Memory B cell (primary cell): ENCODE data around the gene EPB41L4A.

Experiments used
- ATAC-seq: fragments of 150-1000 bp; cut with Tn5 transposase; 2 replicates; pipeline ENCODE4 v1.10.0; 2021; ENCODE audit warnings: low read depth, mild to moderate bottlenecking, moderate library complexity
- DNase-seq, 2 donors: peaks; one replicate each; pipeline ENCODE4 v3.0.0; 2022; ENCODE audit warnings: low spot score in 2 of 2
- H3K27ac Mint-ChIP-seq: one replicate; pipeline ENCODE4 v1.8.0; 2022; ENCODE audit warnings: mild to moderate bottlenecking, moderate library complexity, mixed read lengths
- H3K27me3 Mint-ChIP-seq: one replicate; pipeline ENCODE4 v1.8.0; 2022; ENCODE audit warnings: mixed read lengths
- H3K36me3 Mint-ChIP-seq: one replicate; pipeline ENCODE4 v1.8.0; 2022; ENCODE audit warnings: mild to moderate bottlenecking, mixed read lengths
- H3K4me1 Mint-ChIP-seq: one replicate; pipeline ENCODE4 v1.8.0; 2022; ENCODE audit warnings: mixed read lengths
- H3K4me3 Mint-ChIP-seq: one replicate; pipeline ENCODE4 v1.8.0; 2022; ENCODE audit warnings: mild to moderate bottlenecking, moderate library complexity, mixed read lengths
- H3K9me3 Mint-ChIP-seq: one replicate; pipeline ENCODE4 v1.8.0; 2022; ENCODE audit warnings: mixed read lengths

EPB41L4A gene

DNA sequence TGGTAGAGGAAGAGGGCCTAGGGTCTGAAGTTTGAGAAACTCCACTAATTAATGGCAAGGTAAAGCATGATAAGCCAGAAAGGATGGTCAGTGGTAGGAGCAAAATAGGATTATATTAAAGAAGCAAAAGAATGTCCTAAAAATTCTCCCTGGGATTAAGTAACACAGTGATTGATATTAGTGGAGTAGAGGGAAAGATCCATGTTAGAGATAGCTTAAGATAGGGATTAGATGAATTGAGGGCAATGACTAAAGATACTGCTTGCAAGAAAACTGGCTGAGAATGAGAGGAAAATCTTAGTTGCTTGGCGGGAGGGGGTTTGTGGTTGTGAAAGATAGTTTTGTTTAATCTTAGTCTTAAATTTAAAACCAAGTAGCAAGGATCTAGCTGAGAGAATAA is 255.6 kb downstream of the EPB41L4A start:
- ATAC-seq (no peak), DNase-seq (no peak)
- Mint-ChIP-seq H3K27me3 (no peaks in the 10 kb centered on the region), H3K9me3 (no peaks in the 10 kb centered on the region), H3K27ac (peak overlapping the region; percentile 54), H3K4me3 (no peak overlapping the region), H3K4me1 (peaks cover 22% of the 10 kb centered on the region), H3K36me3 (peaks cover 24% of the 10 kb centered on the region)

DNA sequence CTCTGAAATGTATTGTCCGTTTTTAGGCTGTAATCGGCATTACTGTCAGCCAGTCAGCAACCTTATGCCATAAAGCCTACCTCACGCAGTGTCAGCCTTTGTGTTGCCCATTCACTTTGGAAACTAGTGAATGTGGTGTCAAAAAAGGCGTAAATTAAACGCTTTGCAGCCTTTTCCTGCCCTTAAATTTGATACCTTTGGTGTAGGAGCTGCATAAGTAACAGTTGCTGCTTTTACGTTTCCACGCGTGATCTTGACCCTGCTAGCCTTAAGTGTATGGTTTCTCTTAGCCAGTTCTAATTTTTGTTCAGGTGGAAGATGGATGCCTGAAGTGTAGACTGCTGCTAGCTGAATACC is 257.7 kb downstream of the EPB41L4A start:
- H3K4me1 Mint-ChIP-seq: peaks cover 21% of the 10 kb centered on the region
- peaks cover 2% of the 10 kb centered on the region for H3K9me3 Mint-ChIP-seq
- ATAC-seq (no peak), DNase-seq (no peak)
- H3K36me3 Mint-ChIP-seq: peaks cover 18% of the 10 kb centered on the region
- no peaks in the 10 kb centered on the region for H3K27me3 Mint-ChIP-seq
- H3K27ac Mint-ChIP-seq: peak overlapping the region; percentile 66
- H3K4me3 Mint-ChIP-seq: peak overlapping the region; percentile 94

DNA sequence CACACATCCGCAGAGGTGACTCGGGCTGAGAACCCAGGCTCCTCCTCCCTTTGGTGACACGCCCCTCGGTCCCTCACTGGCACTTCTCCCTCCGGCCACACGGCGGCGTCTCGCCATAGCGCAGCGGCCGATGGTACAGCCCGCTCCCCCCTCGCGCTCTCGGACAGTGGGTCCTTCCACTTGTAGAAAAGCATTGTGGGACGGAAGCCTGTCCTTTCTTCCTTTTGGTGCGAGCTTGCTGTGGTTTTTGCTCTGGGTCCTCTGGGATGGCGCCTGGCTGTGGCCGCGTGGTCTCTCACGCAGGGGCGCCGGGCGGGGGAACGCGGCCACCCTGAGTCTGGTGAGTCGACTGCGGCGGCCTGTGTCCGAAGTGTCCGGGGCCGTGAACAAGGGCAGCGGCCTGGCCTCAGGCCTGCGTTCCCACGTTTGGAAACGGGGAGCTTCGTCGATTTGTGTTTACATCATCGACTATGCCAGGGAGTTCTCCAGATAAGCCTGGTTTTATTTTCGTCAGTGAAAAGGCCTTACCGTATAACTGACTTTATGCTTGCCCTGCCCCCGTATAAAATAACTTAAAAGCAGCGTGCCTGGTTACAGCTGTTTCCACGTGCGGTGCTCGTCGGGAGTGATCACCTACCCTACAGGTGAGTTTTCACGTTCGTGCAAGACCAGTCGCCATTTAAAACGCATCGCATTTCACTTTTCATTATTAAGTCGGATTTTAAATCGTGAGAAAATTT is 258.3 kb downstream of the EPB41L4A start:
- peaks cover 2% of the 10 kb centered on the region for H3K9me3 Mint-ChIP-seq
- peak overlapping the region; percentile 66 for H3K27ac Mint-ChIP-seq
- H3K4me3 Mint-ChIP-seq: peak overlapping the region; percentile 94
- H3K27me3 Mint-ChIP-seq: no peaks in the 10 kb centered on the region
- peaks cover 16% of the 10 kb centered on the region for H3K36me3 Mint-ChIP-seq
- peak; percentile 97 to 98 for DNase-seq
- H3K4me1 Mint-ChIP-seq: peaks cover 20% of the 10 kb centered on the region
- ATAC-seq: peak; percentile 94

DNA sequence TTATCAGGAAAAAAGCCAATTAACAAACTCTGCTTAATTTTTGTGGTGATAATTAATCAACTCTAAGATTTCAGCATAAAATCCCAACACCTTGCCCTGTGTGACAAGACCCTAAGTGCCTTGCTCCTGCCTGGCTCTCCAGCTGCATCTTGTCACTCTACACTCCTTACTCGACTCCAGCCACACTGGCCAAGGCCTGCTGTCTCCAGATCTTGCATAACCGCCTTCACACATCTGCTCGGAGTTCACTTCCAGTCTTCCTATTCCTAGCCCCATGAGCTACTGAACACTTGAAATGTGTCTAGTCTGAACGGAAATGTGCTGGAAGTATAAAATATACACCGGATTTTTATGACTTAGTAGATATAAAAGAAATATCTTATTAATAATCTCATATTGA is 259.6 kb downstream of the EPB41L4A start:
- H3K4me3 Mint-ChIP-seq: no peak overlapping the region
- H3K9me3 Mint-ChIP-seq: peaks cover 2% of the 10 kb centered on the region
- no peaks in the 10 kb centered on the region for H3K27me3 Mint-ChIP-seq
- DNase-seq (no peak), ATAC-seq (no peak)
- peaks cover 20% of the 10 kb centered on the region for H3K4me1 Mint-ChIP-seq
- H3K27ac Mint-ChIP-seq: no peak overlapping the region
- peaks cover 12% of the 10 kb centered on the region for H3K36me3 Mint-ChIP-seq

DNA sequence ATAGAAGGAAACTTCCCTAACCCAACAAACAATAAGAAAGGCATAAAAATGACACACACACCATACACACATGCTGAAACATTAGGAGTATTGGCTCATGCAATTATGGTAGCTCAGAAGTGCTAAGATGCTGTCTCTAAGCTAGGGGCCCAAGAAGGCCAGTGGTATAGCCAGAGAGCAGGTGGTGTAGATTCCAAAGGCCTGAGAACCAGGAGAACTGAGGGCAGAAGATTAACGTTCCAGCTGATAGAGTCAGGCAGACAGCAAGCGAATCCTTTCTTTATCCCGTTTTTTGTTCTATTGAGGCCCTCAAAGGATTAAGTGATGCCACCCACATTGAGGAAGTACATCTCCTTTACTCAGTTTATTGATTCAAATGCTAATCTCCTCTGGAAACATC is 262.9 kb downstream of the EPB41L4A start:
- peaks cover 2% of the 10 kb centered on the region for H3K9me3 Mint-ChIP-seq
- no peak overlapping the region for H3K27ac Mint-ChIP-seq
- H3K4me1 Mint-ChIP-seq: peaks cover 5% of the 10 kb centered on the region
- no peak for DNase-seq
- no peaks in the 10 kb centered on the region for H3K36me3 Mint-ChIP-seq
- H3K27me3 Mint-ChIP-seq: no peaks in the 10 kb centered on the region
- no peak overlapping the region for H3K4me3 Mint-ChIP-seq
- ATAC-seq: no peak

DNA sequence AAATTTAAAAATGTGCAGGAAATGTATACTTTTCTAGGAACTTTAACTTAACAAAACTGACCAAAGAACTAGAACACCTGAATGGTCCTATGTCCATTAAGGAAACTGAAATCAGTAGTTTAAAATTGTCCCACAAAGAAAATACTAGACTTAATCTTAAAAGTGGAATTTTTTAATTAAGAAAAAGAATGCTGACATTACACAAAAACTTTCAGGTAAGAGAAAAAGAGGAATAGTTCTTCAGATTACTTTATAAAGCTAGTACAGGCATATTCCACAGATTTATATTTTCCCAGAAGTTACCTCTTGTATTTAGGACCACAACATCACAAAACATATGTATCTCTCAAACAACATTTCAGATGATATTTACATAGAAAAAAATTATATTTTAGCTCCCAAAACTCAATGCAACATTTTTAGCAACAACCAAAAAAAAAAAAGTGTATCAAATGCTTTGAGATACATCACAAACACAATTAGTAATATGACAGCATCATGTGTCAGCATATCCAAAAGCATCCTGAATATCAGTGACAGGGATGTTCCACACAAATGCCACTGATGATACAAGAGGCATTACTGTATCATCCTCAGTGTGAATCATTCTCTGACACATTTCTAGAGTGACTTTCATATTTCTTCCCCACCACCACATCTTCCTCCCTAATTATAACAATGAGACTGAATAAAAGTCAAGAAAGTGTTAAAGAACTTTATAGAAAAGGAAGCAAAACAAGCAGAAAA is 264.0 kb downstream of the EPB41L4A start:
- Mint-ChIP-seq H3K9me3 (peaks cover 5% of the 10 kb centered on the region), H3K4me3 (no peak overlapping the region), H3K4me1 (no peaks in the 10 kb centered on the region), H3K27ac (no peak overlapping the region), H3K36me3 (no peaks in the 10 kb centered on the region), H3K27me3 (no peaks in the 10 kb centered on the region)
- DNase-seq (no peak), ATAC-seq (no peak)

DNA sequence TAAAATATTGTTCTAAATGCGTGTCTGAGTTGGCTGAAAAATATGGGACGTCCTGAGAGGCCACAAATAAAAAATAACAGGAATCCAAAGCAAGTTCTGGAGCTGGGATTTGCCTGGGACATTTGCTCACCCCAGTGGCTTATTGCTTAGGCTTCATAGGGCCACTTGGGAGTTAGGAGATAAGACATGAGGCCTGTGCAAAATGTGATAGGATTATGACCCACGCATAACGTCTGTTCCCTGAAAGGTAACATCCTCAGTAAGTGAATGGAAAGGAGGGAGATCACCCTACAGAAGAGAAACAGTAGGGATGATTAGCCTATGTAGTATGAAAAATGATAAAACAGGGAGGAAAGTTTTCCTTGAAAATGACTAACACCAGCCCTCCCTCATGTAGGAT is 269.4 kb downstream of the EPB41L4A start:
- Mint-ChIP-seq H3K9me3 (peaks cover 5% of the 10 kb centered on the region), H3K36me3 (no peaks in the 10 kb centered on the region), H3K4me3 (no peak overlapping the region), H3K27ac (no peak overlapping the region), H3K4me1 (no peaks in the 10 kb centered on the region), H3K27me3 (peaks cover 2% of the 10 kb centered on the region)
- no peak for DNase-seq
- no peak for ATAC-seq

DNA sequence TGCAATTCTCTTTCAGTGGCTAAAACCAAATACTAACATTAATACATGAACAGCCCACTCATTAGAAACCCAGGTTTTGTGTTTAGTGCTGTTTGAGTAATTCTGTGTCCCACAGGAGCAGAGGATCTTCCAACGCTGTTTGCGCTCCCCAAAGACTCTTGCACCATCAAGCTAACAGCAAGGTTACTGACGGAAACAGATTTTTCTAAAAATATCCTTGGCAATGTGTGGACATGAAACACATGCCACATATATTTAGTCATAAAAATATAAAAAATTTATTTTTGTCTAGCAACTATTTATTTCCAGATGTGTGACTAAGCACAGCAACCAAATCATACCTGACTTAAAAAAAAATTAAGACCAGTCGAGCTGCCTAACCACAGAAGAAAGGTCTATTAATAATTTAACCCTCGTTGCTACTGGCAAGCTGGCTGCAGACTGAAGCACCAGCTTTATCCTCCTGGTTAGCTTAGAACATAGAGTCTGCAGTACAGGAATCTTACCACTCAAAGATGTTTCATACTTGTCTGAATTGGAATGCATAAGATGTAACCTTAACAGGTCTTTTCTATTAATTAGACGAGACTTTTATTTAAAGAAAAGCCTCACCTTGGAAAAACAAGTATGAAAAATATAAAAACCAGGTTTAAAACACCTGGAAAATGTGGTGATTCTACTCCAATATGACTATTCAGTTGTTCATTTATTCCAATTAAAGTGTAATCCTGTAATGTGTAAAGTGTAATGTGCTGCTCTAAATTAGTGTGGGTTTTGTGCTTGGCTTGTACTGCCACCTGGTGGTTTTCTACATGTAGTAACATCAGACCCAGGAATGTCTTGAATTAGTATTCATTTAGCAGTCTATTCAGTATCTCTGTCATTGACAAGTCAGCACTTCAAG is 272.5 kb downstream of the EPB41L4A start:
- ATAC-seq: peak; percentile 88
- H3K4me3 Mint-ChIP-seq: no peak overlapping the region
- peaks cover 10% of the 10 kb centered on the region for H3K27me3 Mint-ChIP-seq
- H3K4me1 Mint-ChIP-seq: no peaks in the 10 kb centered on the region
- peaks cover 5% of the 10 kb centered on the region for H3K9me3 Mint-ChIP-seq
- no peaks in the 10 kb centered on the region for H3K36me3 Mint-ChIP-seq
- DNase-seq: peak; percentile 24 to 53
- H3K27ac Mint-ChIP-seq: no peak overlapping the region

DNA sequence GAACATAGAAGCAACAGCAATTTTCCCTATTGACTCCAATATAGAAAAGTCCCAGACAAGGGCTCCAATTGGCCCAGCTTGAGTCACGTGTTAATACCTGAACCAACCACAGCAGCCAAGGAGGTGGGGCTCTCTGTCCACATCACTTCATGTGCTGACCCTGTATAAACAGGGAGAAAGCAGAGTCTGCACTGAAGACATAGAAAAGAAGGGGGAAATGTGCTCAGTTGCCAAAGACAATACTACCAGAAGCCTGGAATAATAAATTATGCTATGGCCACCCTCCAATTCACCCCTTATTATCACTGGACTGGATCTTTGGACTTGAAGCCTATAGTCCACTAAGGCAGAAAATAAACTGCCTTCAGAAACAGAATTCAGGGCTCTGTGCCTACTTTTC is 275.4 kb downstream of the EPB41L4A start:
- H3K4me1 Mint-ChIP-seq: no peaks in the 10 kb centered on the region
- H3K36me3 Mint-ChIP-seq: no peaks in the 10 kb centered on the region
- no peak for ATAC-seq
- no peak overlapping the region for H3K27ac Mint-ChIP-seq
- H3K9me3 Mint-ChIP-seq: no peaks in the 10 kb centered on the region
- no peak for DNase-seq
- H3K4me3 Mint-ChIP-seq: no peak overlapping the region
- H3K27me3 Mint-ChIP-seq: peaks cover 10% of the 10 kb centered on the region

DNA sequence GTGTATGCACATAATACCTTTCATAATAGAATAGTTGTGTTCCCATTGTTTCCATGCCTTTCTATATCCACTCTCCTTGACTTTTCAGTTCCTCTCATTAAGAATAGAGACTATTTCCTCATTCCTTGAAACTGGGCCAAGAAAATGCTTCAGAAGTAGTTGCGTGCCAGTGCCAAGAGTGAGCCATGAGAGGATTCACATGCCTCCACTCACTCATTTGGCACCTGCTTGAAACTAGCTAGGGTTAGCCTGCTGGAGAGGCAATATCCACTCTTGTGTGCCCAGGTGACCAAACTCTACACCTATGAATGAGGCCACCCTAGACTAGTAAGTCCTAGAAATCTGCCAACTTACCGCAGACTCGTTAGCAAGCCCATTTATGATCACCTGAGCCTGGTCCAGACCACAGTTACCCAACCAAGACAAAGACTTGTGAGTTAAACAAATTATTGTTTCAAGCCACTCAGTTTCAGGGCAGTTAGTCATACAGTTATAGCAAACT is 276.3 kb downstream of the EPB41L4A start:
- Mint-ChIP-seq H3K36me3 (no peaks in the 10 kb centered on the region), H3K27me3 (peaks cover 13% of the 10 kb centered on the region), H3K4me3 (no peak overlapping the region), H3K27ac (no peak overlapping the region), H3K9me3 (no peaks in the 10 kb centered on the region), H3K4me1 (no peaks in the 10 kb centered on the region)
- no peak for DNase-seq
- ATAC-seq: no peak

DNA sequence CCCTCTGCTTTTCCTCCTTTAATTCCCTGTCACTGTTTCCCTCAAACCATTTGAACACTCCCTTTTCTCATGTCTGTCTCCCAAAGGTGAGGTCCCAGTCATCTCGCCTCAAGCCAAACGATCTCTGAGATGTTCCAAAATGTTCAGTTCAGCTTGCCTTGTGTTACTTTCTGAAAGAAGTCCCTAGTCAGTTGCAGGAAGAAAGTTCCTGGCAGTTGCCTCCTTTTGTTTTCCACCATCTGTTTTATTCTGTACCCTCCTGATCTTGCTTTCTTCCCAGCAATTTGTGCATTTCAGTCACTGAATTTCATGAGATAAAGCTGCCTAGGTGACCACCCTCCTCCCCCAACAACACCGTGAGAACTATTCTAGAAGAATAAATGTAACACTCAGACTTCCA is 277.5 kb downstream of the EPB41L4A start:
- H3K4me3 Mint-ChIP-seq: no peak overlapping the region
- H3K4me1 Mint-ChIP-seq: no peaks in the 10 kb centered on the region
- H3K27me3 Mint-ChIP-seq: peaks cover 13% of the 10 kb centered on the region
- no peaks in the 10 kb centered on the region for H3K36me3 Mint-ChIP-seq
- no peak for ATAC-seq
- H3K9me3 Mint-ChIP-seq: no peaks in the 10 kb centered on the region
- no peak overlapping the region for H3K27ac Mint-ChIP-seq
- DNase-seq: no peak

DNA sequence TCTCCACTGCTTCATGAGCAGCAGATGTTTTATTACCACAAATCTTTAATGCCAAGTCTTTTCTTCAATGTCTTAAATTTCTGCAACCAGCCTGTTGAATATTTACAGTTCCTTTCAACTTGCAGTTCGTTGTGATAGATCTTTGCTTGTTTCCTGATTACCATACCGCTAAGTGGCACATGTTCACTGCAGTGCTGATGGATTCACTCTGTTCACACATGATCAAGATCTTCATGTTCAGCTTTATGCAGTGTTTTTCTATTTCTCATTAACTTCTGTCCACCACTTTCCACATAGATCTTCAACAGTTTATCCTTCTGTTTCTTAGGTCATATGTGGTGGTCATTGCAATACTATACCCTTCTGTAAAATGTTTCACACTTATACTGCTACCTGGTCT is 280.6 kb downstream of the EPB41L4A start:
- no peak for DNase-seq
- Mint-ChIP-seq H3K36me3 (no peaks in the 10 kb centered on the region), H3K4me1 (no peaks in the 10 kb centered on the region), H3K27me3 (peaks cover 17% of the 10 kb centered on the region), H3K27ac (no peak overlapping the region), H3K9me3 (no peaks in the 10 kb centered on the region), H3K4me3 (no peak overlapping the region)
- no peak for ATAC-seq

DNA sequence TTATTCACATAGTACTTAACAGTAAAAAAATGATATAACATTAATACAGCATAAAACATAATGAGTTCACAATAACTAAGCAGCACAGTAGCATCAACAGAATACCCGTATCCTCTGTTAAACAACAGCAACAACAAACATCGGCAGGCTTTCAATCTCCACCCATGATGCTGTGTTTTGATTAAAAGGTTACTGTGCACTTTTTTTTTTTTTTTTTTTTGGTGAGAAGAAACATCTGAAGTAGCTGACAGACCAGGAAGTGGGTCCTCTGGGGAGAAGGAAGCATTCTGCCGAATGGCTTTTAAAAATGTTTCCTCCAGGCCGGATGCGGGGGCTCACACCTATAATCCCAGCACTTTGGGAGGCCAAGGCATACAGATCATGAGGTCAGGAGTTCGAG is 282.3 kb downstream of the EPB41L4A start:
- Mint-ChIP-seq H3K4me3 (no peak overlapping the region), H3K36me3 (no peaks in the 10 kb centered on the region), H3K27me3 (peaks cover 13% of the 10 kb centered on the region), H3K27ac (no peak overlapping the region), H3K9me3 (no peaks in the 10 kb centered on the region), H3K4me1 (no peaks in the 10 kb centered on the region)
- ATAC-seq (no peak), DNase-seq (no peak)

DNA sequence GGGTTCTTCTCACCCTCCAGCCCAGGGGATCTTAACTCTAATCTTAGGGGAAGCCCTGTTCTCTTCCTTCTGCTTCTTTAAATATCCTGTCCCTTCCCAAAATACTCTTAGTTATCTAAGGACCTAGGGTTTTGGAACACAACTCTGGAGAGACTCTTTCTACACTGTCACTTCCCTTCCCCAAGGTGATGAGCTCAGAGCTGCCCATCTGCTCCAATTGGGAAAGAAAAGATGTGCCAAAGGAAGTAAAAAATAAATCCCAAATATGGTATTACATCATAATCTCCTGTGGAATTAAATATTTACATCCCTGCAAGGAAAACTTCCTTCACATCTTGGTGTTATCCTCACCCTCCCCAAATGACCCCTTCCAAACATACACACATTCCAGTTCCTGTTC is 291.2 kb downstream of the EPB41L4A start:
- no peak overlapping the region for H3K27ac Mint-ChIP-seq

More for the DNA sequence above, 291.2 kb downstream of the EPB41L4A start:
- H3K4me3 Mint-ChIP-seq: no peak overlapping the region
- ATAC-seq (no peak), DNase-seq (no peak)
- no peaks in the 10 kb centered on the region for H3K9me3 Mint-ChIP-seq
- peaks cover 12% of the 10 kb centered on the region for H3K27me3 Mint-ChIP-seq
- no peaks in the 10 kb centered on the region for H3K4me1 Mint-ChIP-seq
- H3K36me3 Mint-ChIP-seq: no peaks in the 10 kb centered on the region
